ENCODE results near the gene GNA12. TPM values are rescaled to one million over a fixed set of nuclear protein-coding genes. Genes with fewer than 3 reads are reported as not detected.

The GNA12 gene
- total RNA-seq, 4 donors from 2014 or later: 22.5 to 63.2 (median 35.1) TPM

- H3K9me3 ChIP-seq: no peaks in the 10 kb centered on the region
- H3K4me3 ChIP-seq: no peak overlapping the region
- TF ChIP-seq POLR2A (IDR thresholded peaks at IDR 0.05) (no peak), POLR2AphosphoS5 (IDR thresholded peaks at IDR 0.05) (no peak), EP300 (IDR thresholded peaks at IDR 0.05) (no peak), CTCF (IDR thresholded peaks at IDR 0.05) (no peak)
- peaks cover 6% of the 10 kb centered on the region for H3K27me3 ChIP-seq
- no peak overlapping the region for H3K27ac ChIP-seq
- H3K4me1 ChIP-seq: no peaks in the 10 kb centered on the region
- no CpG with 5 or more reads among the region's 22 CpGs for WGBS, 2 donors (ENCODE audit: low coverage in 1 of 2)
- ATAC-seq: no peak
- H3K36me3 ChIP-seq: no peaks in the 10 kb centered on the region
Observed at GRCh38 chr7:2702594-2702957, 141.5 kb downstream of the GNA12 start.

DNA sequence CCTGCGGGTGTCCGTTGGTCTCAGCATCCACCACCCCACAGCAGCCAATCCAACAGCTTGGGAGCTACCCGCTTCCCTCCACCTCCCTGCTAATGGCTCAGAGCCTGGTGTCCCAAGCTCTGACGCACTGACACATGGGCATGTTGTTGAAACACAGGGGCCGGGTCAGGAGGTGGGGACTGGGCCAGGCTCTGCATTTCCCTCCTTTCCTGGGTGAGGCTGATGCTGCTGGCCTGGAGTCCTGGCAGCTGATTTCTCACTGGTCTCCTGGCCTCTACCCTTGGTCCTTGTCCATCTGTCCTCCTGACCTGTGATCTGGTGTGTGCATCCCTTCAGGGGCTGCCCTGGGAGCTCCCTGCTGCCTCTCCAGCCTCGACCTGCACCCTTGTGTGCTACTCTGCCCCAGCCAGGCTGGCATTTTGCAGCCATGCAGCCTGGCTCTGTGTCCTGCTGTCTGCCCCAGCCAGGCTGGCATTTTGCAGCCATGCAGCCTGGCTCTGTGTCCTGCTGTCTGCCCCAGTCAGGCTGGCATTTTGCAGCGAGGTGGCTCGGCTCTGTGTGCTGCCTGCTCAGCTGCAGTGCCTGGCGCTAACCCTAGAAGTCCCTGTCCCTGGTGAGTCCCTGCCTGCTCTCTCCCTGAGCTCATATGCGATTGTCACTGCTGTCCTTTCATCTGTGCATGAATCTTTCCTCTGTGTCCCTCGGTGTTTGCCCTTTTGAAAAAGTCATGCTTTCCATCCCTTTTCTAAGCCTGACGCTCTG is 142.1 kb downstream of the GNA12 start:
- Histone ChIP-seq H3K4me3 (no peak overlapping the region), H3K36me3 (no peaks in the 10 kb centered on the region), H3K4me1 (no peaks in the 10 kb centered on the region), H3K9me3 (no peaks in the 10 kb centered on the region), H3K27ac (no peak overlapping the region), H3K27me3 (peaks cover 6% of the 10 kb centered on the region)
- no peak for TF ChIP-seq CTCF (IDR thresholded peaks at IDR 0.05)
- no peak for TF ChIP-seq EP300 (IDR thresholded peaks at IDR 0.05)
- TF ChIP-seq POLR2A (IDR thresholded peaks at IDR 0.05): no peak
- TF ChIP-seq POLR2AphosphoS5 (IDR thresholded peaks at IDR 0.05): no peak
- peak; percentile 88 for ATAC-seq
- WGBS, 2 donors (ENCODE audit: low coverage in 1 of 2): 67% methylated on average over 9 of the region's 12 CpGs; no CpG with 5 or more reads in 1 of the 2 donors

DNA sequence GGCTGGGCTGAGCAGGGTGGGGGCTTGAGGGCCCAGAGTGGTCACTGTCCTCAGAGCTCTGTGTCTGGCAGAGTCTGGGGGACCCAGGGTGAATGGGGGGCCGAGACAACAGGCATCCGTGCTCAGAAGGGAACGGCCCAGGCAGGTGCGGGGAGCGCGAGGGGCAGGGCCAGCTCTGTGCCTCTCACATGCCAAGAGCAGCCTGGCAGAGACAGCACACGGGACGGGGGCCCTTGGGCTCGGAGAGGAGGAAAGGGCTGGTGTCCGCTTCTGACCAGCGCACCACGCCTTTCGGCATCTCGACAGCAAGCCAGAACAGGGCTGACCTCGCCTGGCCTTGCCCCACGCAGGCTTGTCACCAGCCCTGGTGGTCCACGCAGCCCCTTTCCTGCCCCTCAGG is 142.7 kb downstream of the GNA12 start:
- no peak for TF ChIP-seq CTCF (IDR thresholded peaks at IDR 0.05)
- no peak for TF ChIP-seq POLR2A (IDR thresholded peaks at IDR 0.05)
- TF ChIP-seq EP300 (IDR thresholded peaks at IDR 0.05): no peak
- TF ChIP-seq POLR2AphosphoS5 (IDR thresholded peaks at IDR 0.05): no peak
- no peak for ATAC-seq
- H3K36me3 ChIP-seq: no peaks in the 10 kb centered on the region
- H3K9me3 ChIP-seq: no peaks in the 10 kb centered on the region
- 100% methylated on average over 1 of the region's 17 CpGs; no CpG with 5 or more reads in 1 of the 2 donors for WGBS, 2 donors (ENCODE audit: low coverage in 1 of 2)
- H3K27ac ChIP-seq: no peak overlapping the region
- peaks cover 6% of the 10 kb centered on the region for H3K27me3 ChIP-seq
- no peak overlapping the region for H3K4me3 ChIP-seq
- H3K4me1 ChIP-seq: no peaks in the 10 kb centered on the region

GRCh38 chr7:2700141-2700850 is 143.8 kb downstream of the GNA12 start:
- Histone ChIP-seq H3K27me3 (peaks cover 6% of the 10 kb centered on the region), H3K4me1 (no peaks in the 10 kb centered on the region), H3K9me3 (no peaks in the 10 kb centered on the region), H3K36me3 (no peaks in the 10 kb centered on the region), H3K4me3 (no peak overlapping the region), H3K27ac (no peak overlapping the region)
- no peak for ATAC-seq
- WGBS, 2 donors (ENCODE audit: low coverage in 1 of 2): 100% methylated on average over 1 of the region's 40 CpGs; no CpG with 5 or more reads in 1 of the 2 donors
- TF ChIP-seq POLR2AphosphoS5 (IDR thresholded peaks at IDR 0.05) (no peak), POLR2A (IDR thresholded peaks at IDR 0.05) (no peak), EP300 (IDR thresholded peaks at IDR 0.05) (no peak), CTCF (IDR thresholded peaks at IDR 0.05) (no peak)

DNA sequence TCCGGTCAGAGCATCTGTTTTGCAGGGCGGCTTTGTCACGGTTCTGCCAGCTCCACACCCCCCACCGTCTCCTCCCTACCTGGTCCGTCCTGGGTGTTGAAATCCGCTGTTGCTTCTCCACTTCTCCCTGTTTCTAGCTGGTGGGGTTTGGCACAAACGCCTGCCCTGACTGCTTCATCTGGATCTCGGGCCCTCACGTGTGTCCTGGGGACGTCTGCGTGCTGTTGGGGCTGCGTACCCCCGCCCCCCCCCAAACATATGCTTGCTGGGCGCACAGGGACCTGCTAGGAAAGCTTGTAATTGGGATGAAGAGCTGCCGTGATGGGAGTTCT is 144.9 kb downstream of the GNA12 start:
- Histone ChIP-seq H3K27ac (no peak overlapping the region), H3K4me3 (no peak overlapping the region), H3K9me3 (no peaks in the 10 kb centered on the region), H3K27me3 (peaks cover 6% of the 10 kb centered on the region), H3K4me1 (no peaks in the 10 kb centered on the region), H3K36me3 (no peaks in the 10 kb centered on the region)
- WGBS, 2 donors (ENCODE audit: low coverage in 1 of 2): 60% methylated on average over 1 of the region's 15 CpGs; no CpG with 5 or more reads in 1 of the 2 donors
- TF ChIP-seq POLR2A (IDR thresholded peaks at IDR 0.05) (no peak), CTCF (IDR thresholded peaks at IDR 0.05) (no peak), EP300 (IDR thresholded peaks at IDR 0.05) (no peak), POLR2AphosphoS5 (IDR thresholded peaks at IDR 0.05) (no peak)
- ATAC-seq: no peak

Measured in gastroesophageal sphincter (tissue), 4 donors.